H7 (cell line): ENCODE data around the gene ASB11. TPM values are rescaled to one million over a fixed set of nuclear protein-coding genes. Genes with fewer than 3 reads are reported as not detected.
A peak's percentile ranks its signal among the peaks of the same experiment; 100 is the strongest.
"Not testable (repeated sequence)": the region's sequence is repeated elsewhere in the genome, so short reads cannot be mapped to it uniquely, and the experiment has no call there.

Experiments used
- DNase-seq: peaks from one replicate; pipeline ENCODE4 v3.0.0; 2012
- H3K27me3 ChIP-seq: 2 replicates; pipeline ENCODE4 v1.6.0; 2011; ENCODE audit warnings: mild to moderate bottlenecking, low read length; ENCODE audit not compliant: control insufficient read depth, insufficient read depth
- H3K36me3 ChIP-seq: replicated peaks from 2 replicates; pipeline ENCODE4 v1.5.1; 2011; ENCODE audit warnings: low read length; ENCODE audit not compliant: control insufficient read depth, insufficient read depth
- H3K4me3 ChIP-seq: 2 replicates; pipeline ENCODE4 v1.5.1; 2011; ENCODE audit warnings: low read depth, mild to moderate bottlenecking, control low read depth, low read length, moderate library complexity; ENCODE audit not compliant: insufficient read depth
- total RNA-seq: library from RNA; depleted of rRNA; stranded (reverse); fragments of >200 nt; shearing (Covaris generic); gene quantifications from 2 replicates; pipeline ENCODE4 v1.2.3, GENCODE V29; 2014

ASB11 gene
- total RNA-seq, 1 experiment from 2014 or later, result not detected

DNA sequence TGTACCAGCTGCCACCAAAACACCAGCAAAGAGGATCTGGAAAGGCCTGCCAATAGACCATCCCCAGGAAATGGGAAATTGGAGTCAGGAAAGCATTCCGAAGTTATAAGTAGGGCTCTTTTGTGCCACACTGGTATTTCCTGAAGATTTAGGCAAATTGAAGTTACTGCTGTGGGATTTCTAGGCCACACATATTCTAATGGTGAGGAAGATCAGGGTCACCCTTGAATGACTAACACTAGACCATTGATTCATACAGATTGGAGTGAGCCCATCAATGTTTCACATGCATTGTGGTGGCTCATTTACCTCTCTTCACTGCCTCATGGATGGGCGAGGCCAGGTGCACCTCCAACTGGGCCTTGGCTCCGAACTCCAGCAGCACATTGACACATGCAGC lies 22.6 kb downstream of the ASB11 start:
- no peak for DNase-seq
- H3K36me3 ChIP-seq, result no peaks in the 10 kb centered on the region
- no peak overlapping the region for H3K4me3 ChIP-seq
- no peaks in the 10 kb centered on the region for H3K27me3 ChIP-seq

DNA sequence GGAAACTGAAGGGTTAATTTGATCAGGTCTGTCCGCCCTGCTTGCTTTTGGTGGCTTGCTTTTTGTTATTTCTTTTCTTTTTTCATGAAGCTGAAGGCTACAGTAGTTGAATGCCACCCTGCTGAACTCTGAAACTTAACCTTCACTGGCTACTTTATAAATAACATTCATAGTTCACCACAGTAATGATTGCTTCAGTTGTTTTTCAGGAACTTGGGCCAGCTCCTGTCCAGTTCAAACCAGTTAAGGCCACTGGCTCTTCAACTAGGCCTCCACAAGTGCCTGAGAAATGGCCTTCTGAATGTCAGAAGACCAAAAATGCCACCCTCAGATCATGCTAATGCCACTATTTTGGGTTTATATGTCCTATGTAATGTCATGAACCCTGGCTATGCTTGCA lies 37.8 kb downstream of the ASB11 start:
- Histone ChIP-seq H3K4me3 (no peak overlapping the region), H3K27me3 (no peaks in the 10 kb centered on the region), H3K36me3 (no peaks in the 10 kb centered on the region)
- no peak for DNase-seq

GRCh38 chrX:15274946-15275345 lies 40.5 kb downstream of the ASB11 start:
- Histone ChIP-seq H3K27me3 (no peaks in the 10 kb centered on the region), H3K4me3 (no peak overlapping the region), H3K36me3 (no peaks in the 10 kb centered on the region)
- DNase-seq, result no peak

DNA sequence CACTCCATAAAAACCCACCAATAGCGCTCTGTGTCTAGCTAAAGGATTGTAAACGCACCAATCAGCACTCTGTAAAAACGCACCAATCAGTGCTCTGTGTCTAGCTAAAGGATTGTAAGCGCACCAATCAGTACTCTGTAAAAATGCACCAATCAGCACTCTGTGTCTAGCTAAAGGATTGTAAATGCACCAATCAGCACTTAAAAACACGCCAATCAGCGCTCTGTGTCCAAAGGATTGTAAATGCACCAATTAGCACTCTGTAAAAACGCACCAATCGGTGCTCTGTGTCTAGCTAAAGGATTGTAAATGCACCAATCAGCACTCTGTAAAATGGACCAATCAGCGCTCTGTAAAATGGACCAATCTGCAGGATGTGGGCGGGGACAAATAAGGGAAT lies 42.2 kb downstream of the ASB11 start:
- not testable (repeated sequence) for H3K4me3 ChIP-seq, H3K36me3 ChIP-seq, H3K27me3 ChIP-seq, DNase-seq

- no peak overlapping the region for H3K4me3 ChIP-seq
Observed at GRCh38 chrX:15271757-15272156, 43.7 kb downstream of the ASB11 start.

DNA sequence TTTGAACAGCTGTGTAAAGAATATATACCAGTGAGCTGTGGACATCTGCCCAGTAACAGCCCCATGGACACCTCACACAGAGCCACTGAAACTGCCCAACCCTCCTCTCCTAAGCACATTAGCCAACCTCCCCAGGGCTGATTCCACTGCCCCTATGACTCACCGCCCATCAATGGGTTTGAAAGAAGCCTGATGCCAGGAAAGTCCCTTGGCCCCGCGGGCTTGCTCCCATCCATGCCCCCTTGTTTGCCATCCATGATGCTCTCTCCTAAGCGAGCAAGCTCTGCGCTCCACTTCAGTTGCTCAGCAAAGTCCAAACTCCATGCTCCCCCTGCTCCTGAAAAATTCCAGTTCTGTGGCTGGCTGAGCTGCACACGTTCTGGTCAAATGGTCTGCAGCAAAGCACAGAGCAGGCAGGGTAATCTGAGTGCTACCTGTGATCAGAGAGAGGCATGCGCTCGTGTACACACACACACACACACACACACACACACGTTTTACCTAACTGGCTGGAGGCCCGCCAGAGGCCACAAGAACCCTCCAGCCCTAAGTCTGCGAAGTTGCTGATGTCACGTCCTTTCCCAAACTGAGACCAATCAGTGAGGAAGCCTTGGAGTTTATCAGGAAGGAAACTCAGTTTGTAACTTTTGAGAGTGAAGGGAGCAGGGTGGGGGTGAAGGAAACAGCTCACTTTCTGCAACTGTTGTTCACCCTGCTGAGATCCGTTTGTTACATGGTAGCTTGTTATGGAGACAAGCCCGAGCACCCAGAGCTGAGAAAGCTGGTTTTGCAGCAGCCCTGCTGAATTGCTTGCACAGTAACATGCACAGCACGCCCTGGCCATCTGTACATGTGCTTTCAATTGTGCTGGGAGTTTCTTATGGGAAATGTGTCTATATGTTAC lies 45.6 kb downstream of the ASB11 start, which contains the start of gene ASB9:
Gene ASB9, minus strand, starts transcription at position 466 of the 904 bp plus-strand sequence. Its CDS starts 209 bp downstream, at position 257.
- Histone ChIP-seq H3K36me3 (no peaks in the 10 kb centered on the region), H3K4me3 (no peak within 1 kb of the TSS)
- DNase-seq, result peak; percentile 51

More at GRCh38 chrX:15271757-15272156, 43.7 kb downstream of the ASB11 start:
- H3K27me3 ChIP-seq, result no peaks in the 10 kb centered on the region
- no peak for DNase-seq
- H3K36me3 ChIP-seq, result no peaks in the 10 kb centered on the region

DNA sequence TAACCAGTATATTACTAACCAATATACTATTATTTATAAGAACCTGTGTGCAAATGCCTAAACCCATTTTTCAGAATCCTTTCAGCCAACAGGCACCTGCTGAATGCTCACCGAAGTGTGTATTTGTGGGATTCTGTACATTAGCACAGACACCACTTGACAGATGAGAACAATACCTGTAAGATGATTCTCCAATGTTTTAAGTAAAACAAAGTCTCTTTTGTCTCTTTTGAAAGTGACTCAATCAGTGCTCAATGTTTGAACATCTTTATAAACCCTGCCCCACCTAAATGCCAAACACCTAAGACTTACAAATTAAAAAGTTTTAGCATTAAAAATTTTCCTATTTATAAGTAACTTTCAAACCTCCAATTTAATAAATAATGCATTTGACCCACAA lies 46.3 kb downstream of the ASB11 start:
- Histone ChIP-seq H3K36me3 (no peaks in the 10 kb centered on the region), H3K4me3 (no peak overlapping the region), H3K27me3 (no peaks in the 10 kb centered on the region)
- no peak for DNase-seq

More for the DNA sequence above, 45.6 kb downstream of the ASB11 start, which contains the start of gene ASB9:
- no peaks in the 10 kb centered on the region for H3K27me3 ChIP-seq

- no peak overlapping the region for H3K4me3 ChIP-seq
- H3K36me3 ChIP-seq, result no peaks in the 10 kb centered on the region
- no peaks in the 10 kb centered on the region for H3K27me3 ChIP-seq
- DNase-seq, result no peak
Observed at GRCh38 chrX:15254852-15255251, 60.6 kb downstream of the ASB11 start.

- no peak overlapping the region for H3K4me3 ChIP-seq
- H3K27me3 ChIP-seq, result no peaks in the 10 kb centered on the region
- DNase-seq, result no peak
- no peaks in the 10 kb centered on the region for H3K36me3 ChIP-seq
Observed at GRCh38 chrX:15245896-15246295, 69.5 kb downstream of the ASB11 start.

DNA sequence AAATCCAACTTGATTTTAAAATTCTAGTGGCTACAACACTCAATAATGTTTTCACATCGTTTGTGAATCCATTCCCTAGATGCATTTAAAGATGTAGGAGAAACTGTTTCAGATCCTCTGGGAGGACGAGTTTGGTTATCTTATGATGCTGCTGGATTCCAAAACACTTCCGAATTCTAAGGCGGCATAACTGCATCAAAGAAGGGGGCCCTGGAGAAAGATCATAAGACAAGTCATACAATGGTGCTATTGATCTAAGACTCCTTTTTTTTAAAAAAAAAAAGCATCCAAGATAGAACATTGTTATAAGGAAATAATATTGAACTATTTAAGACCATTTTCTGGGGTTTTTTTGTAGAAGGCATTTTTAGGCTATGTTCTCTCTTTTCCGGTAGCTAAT lies 71.0 kb downstream of the ASB11 start:
- no peak for DNase-seq
- Histone ChIP-seq H3K27me3 (no peaks in the 10 kb centered on the region), H3K36me3 (no peaks in the 10 kb centered on the region), H3K4me3 (no peak overlapping the region)

DNA sequence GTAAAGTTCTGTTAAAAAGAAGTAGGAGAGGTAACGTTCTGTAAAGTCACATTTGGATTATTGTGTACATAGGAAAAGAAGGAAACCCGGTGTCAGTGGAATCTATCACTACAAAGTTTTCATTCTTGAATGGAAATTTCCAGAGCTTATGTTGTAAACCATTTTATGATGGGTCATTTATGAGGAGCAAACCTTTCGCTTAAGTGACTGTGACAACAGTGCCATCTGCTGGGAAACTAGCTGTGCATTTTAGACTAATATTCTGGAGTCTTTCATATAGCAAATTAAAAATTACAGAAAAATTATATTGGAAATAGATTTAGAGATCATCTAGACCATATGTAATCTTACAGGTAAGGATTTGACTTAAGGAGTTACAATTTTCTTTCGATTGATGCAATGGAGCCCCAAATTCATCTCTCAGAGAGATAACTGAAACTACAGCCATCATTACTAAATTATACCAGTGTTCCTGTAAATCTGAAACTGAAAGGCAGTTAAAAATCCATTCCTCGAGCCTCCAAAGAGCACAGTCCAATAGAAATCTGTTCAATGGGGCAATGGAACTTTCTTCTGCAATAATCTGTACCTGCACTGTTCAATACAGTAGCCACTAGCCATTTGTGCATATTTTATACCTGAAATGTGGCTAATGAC lies 72.4 kb downstream of the ASB11 start:
- no peaks in the 10 kb centered on the region for H3K27me3 ChIP-seq
- peak; percentile 52 for DNase-seq
- H3K36me3 ChIP-seq, result no peaks in the 10 kb centered on the region
- no peak overlapping the region for H3K4me3 ChIP-seq

DNA sequence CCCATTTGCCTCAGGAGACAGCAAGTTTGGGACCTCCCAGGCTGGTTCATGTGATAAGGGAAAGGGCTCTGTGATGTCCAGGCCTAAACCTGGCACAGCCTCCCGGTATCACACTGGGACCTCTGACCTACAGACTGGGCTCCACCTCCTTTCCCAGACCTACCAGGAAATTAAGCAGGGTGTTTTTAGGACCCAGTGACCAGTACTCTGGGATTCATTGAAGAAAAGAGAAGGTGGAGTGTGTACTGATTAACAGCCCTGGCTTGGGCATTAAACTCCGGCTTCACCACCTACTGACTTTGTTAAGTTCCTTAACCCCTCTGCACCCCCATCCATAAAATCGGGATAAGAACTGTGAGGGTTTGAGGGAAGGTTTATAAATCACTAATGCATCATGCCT lies 74.1 kb downstream of the ASB11 start:
- Histone ChIP-seq H3K27me3 (no peaks in the 10 kb centered on the region), H3K36me3 (no peaks in the 10 kb centered on the region), H3K4me3 (no peak overlapping the region)
- peak; percentile 29 for DNase-seq

- Histone ChIP-seq H3K27me3 (no peaks in the 10 kb centered on the region), H3K36me3 (no peaks in the 10 kb centered on the region), H3K4me3 (no peak overlapping the region)
- no peak for DNase-seq
Observed at GRCh38 chrX:15240414-15240813, 75.0 kb downstream of the ASB11 start.

- H3K4me3 ChIP-seq, result no peak overlapping the region
- no peak for DNase-seq
- no peaks in the 10 kb centered on the region for H3K27me3 ChIP-seq
- H3K36me3 ChIP-seq, result no peaks in the 10 kb centered on the region
Observed at GRCh38 chrX:15236146-15236545, 79.3 kb downstream of the ASB11 start.

DNA sequence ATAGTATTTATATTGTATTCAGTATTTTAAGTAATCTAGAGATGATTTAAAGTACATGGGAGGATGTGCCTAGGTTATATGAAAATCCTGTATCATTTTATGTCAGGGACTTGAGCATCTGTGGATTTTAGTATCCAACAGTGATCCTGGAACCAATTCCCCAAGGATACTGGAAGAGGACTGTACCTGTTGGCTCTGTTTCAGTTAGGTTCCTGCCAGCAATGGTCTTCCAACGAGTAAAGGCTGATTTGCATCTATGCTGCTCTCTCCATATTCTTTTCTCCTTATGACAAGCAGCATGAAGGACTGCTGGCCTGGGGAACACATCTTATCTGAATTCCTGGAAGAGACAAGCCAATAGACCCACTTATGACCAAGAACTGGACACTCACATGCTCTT lies 80.4 kb downstream of the ASB11 start:
- Histone ChIP-seq H3K4me3 (no peak overlapping the region), H3K27me3 (no peaks in the 10 kb centered on the region), H3K36me3 (no peaks in the 10 kb centered on the region)
- DNase-seq, result no peak
